GM18517 (cell line): ENCODE measurements around the gene MYL11.
"Not testable (repeated sequence)": the region's sequence is repeated elsewhere in the genome, so short reads cannot be mapped to it uniquely, and the experiment has no call there.

ENCODE experiments used
- ATAC-seq: cut with Tn5 transposase; IDR thresholded peaks from one replicate; pipeline ENCODE4 v1.9.1; 2021; ENCODE audit warnings: mild to moderate bottlenecking, moderate library complexity; ENCODE audit not compliant: unreplicated experiment

Gene MYL11

GRCh38 chr16:30395155-30395991, 20.8 kb downstream of the MYL11 start, which contains the start of gene ZNF48:
ZNF48 (plus strand) TSS chr16:30395420; CDS start chr16:30395795, 375 bp downstream.
- peak; percentile 59 for ATAC-seq

GRCh38 chr16:30395992-30396585, 21.5 kb downstream of the MYL11 start:
- no peak for ATAC-seq

- not testable (repeated sequence) for ATAC-seq
Measured at GRCh38 chr16:30396627-30397026, 22.0 kb downstream of the MYL11 start.

GRCh38 chr16:30397056-30397455, 22.5 kb downstream of the MYL11 start:
- no peak for ATAC-seq

GRCh38 chr16:30397776-30398660, 23.4 kb downstream of the MYL11 start:
- ATAC-seq: no peak

GRCh38 chr16:30398661-30399434, 24.2 kb downstream of the MYL11 start:
- no peak for ATAC-seq

GRCh38 chr16:30399435-30400186, 25.0 kb downstream of the MYL11 start:
- no peak for ATAC-seq

- ATAC-seq: no peak
Measured at GRCh38 chr16:30401768-30402425, 27.3 kb downstream of the MYL11 start.

- peak; percentile 20 for ATAC-seq
Measured at GRCh38 chr16:30406795-30407101, 32.1 kb downstream of the MYL11 start.

GRCh38 chr16:30407102-30407803, 32.7 kb downstream of the MYL11 start, which contains the start of gene ZNF771:
ZNF771 (plus strand) TSS chr16:30407606; CDS start chr16:30408054, 448 bp downstream.
- ATAC-seq: peak; percentile 63

- ATAC-seq: no peak
Measured at GRCh38 chr16:30407804-30408534, 33.4 kb downstream of the MYL11 start.

- no peak for ATAC-seq
Measured at GRCh38 chr16:30409125-30410060, 34.8 kb downstream of the MYL11 start.

GRCh38 chr16:30413112-30413806, 38.7 kb downstream of the MYL11 start:
- no peak for ATAC-seq

GRCh38 chr16:30414159-30414558, 39.6 kb downstream of the MYL11 start:
- ATAC-seq: no peak

- ATAC-seq: no peak
Measured at GRCh38 chr16:30416047-30416603, 41.5 kb downstream of the MYL11 start.
